HFFc6 (cell line): ENCODE results near the gene RETREG1. TPM values are rescaled to one million over a fixed set of nuclear protein-coding genes. Genes with fewer than 3 reads are reported as not detected.

Experiments
- DNase-seq: peaks from one replicate; pipeline ENCODE4 v3.0.0-alpha.2; 2018
- H3K27ac Mint-ChIP-seq: 2 replicates; pipeline ENCODE4 v1.8.0; 2020; ENCODE audit warnings: mild to moderate bottlenecking, mixed read lengths
- H3K27me3 Mint-ChIP-seq: 2 replicates; pipeline ENCODE4 v1.8.0; 2021; ENCODE audit warnings: mild to moderate bottlenecking, moderate library complexity, mixed read lengths; ENCODE audit not compliant: insufficient read depth
- H3K36me3 Mint-ChIP-seq: 2 replicates; pipeline ENCODE4 v1.8.0; 2021; ENCODE audit warnings: low read depth, mixed read lengths
- H3K4me1 Mint-ChIP-seq: 2 replicates; pipeline ENCODE4 v1.8.0; 2020; ENCODE audit warnings: low read depth, mixed read lengths
- H3K4me3 Mint-ChIP-seq: 2 replicates; pipeline ENCODE4 v1.8.0; 2020; ENCODE audit warnings: mild to moderate bottlenecking, moderate library complexity, mixed read lengths
- H3K9me3 Mint-ChIP-seq: 2 replicates; pipeline ENCODE4 v1.8.0; 2020; ENCODE audit warnings: mild to moderate bottlenecking, mixed read lengths
- total RNA-seq, 6 experiments: library from RNA; stranded (reverse); fragmentation: NEBNext Ultra II Directional; extraction: Animal tissue kit (Norgen Biotek cat#: 25700); gene quantifications; 2 replicates in 1 of 6; 3 replicates in 5 of 6; pipeline ENCODE4 v1.2.3, GENCODE V29; 2021
- TF ChIP-seq, protein P1 (sequence below): fragments of 200-600 bp; sonication (generic); IDR thresholded peaks from 2 replicates; pipeline ENCODE4 v1.5.0; 2021; ENCODE audit warnings: antibody characterized with exemption, mild to moderate bottlenecking

The RETREG1 gene
- total RNA-seq, 6 experiments from 2014 or later, result 0.09 to 0.14 TPM; not detected in 4

DNA sequence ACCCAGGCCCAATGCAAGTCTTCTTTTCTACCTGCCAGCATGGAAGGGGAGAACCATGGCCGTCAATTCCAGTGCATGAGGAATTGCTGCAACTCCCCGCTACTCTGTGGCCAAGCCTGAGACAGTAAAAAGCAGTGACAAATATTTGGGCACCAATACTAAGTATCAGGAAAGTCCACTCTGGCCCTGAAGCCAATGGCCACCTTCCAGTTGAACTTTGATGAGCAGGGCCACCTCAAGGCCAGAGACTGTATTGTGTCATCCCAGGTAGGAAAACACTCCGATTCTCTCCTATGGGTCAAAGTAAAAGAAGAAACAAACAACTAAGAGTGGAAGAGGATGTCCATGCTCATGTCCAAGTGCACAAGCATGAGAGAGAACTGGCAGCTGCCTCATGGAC lies 27.1 kb downstream of the RETREG1 start:
- H3K4me1 Mint-ChIP-seq, result peaks cover 17% of the 10 kb centered on the region
- no peak for DNase-seq
- TF ChIP-seq, protein P1, sequence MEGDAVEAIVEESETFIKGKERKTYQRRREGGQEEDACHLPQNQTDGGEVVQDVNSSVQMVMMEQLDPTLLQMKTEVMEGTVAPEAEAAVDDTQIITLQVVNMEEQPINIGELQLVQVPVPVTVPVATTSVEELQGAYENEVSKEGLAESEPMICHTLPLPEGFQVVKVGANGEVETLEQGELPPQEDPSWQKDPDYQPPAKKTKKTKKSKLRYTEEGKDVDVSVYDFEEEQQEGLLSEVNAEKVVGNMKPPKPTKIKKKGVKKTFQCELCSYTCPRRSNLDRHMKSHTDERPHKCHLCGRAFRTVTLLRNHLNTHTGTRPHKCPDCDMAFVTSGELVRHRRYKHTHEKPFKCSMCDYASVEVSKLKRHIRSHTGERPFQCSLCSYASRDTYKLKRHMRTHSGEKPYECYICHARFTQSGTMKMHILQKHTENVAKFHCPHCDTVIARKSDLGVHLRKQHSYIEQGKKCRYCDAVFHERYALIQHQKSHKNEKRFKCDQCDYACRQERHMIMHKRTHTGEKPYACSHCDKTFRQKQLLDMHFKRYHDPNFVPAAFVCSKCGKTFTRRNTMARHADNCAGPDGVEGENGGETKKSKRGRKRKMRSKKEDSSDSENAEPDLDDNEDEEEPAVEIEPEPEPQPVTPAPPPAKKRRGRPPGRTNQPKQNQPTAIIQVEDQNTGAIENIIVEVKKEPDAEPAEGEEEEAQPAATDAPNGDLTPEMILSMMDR, result no peak

DNA sequence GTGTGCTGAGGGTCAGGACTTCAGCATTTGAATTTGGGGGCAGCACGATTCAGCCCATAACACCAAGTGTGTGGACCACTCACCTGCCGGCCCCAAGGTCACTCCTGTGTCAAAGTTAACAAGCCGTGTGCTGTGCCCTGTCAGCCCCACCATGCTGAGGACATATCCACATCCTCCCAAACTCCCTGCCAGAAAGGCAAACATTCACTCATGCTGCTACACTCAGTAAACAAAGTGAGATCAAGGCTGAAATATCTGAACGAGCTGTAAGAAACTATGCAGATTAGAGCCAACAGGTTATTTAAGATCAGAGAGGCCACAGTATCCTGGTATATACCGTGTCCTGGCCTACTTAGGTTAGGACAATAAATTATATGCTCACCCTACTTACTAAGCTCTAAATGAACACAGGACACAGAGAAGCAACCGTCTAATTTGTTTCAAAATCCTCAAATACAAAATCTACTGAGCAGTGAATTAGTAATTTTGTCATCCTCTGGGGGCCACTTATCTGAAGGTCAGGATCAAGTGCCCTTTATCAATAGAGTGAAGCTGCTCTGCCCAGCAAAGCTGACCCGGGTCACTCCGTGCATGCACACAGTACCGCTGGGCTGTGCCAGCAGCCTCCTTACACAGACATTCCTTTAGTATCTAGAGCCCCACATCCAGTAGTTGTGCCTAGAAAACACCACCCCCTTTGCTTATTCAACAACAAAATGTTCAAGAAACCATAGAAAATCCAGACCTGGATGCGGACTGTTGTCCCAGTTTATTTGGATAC lies 28.2 kb downstream of the RETREG1 start:
- H3K36me3 Mint-ChIP-seq, result no peaks in the 10 kb centered on the region
- H3K4me3 Mint-ChIP-seq, result no peak overlapping the region
- TF ChIP-seq, protein P1, result no peak
- DNase-seq, result no peak
- peaks cover 14% of the 10 kb centered on the region for H3K4me1 Mint-ChIP-seq
- H3K9me3 Mint-ChIP-seq, result no peaks in the 10 kb centered on the region
- peaks cover 21% of the 10 kb centered on the region for H3K27me3 Mint-ChIP-seq
- H3K27ac Mint-ChIP-seq, result no peak overlapping the region

More for the DNA sequence above, 27.1 kb downstream of the RETREG1 start:
- Mint-ChIP-seq H3K36me3 (no peaks in the 10 kb centered on the region), H3K4me3 (no peak overlapping the region), H3K27me3 (peaks cover 21% of the 10 kb centered on the region), H3K27ac (no peak overlapping the region), H3K9me3 (no peaks in the 10 kb centered on the region)

DNA sequence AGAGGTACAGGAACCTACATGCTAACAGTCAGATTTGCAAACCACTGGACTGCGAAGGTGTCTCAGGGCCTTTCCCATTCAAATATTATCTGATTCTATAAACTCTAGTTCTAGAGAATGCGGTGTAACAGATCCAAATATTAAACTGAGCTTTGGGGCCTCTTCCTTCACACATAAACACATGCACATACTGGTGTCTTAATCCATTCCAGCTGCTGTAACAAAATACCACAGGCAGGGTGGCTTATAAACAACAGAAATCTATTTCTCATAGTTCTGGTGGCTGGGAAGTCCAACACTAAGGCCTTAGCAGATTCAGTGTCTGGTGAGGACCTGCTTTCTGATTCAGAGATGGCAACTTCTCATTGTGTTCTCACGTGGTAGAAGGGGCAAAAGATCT lies 30.2 kb downstream of the RETREG1 start:
- TF ChIP-seq, protein P1, result no peak
- H3K27me3 Mint-ChIP-seq, result peaks cover 21% of the 10 kb centered on the region
- no peak overlapping the region for H3K27ac Mint-ChIP-seq
- no peaks in the 10 kb centered on the region for H3K4me1 Mint-ChIP-seq
- H3K4me3 Mint-ChIP-seq, result no peak overlapping the region
- no peaks in the 10 kb centered on the region for H3K9me3 Mint-ChIP-seq
- H3K36me3 Mint-ChIP-seq, result no peaks in the 10 kb centered on the region
- no peak for DNase-seq

DNA sequence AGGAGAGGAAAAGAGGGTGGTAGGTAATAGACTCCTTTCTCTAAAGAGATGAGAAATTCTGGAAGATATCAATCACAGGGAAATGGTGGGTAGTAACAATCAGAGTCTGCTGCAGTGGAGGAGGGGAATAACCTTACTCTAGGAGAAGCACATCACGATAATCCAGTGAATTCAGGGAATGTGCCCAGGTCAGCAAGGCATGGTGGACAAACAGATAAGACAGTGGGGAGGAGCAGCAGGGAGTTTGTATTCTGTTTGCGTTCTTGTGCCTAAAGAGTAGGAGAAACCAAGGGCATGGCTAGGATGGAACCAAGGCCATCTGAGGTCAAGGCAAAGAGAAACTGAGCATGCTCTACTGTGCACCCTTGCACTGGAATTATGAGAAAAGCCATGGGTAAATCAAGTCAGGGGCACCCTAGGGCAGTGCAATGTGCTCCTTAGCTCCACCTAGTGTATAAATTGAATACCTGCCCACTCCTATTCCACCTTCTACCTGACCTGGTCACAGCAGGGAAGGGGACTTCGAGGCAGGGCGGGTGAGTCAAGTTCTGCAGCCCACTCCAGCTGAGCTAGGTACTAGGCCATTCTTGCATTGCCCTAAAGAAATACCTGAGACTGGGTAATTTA lies 31.6 kb downstream of the RETREG1 start:
- TF ChIP-seq, protein P1, result peak; percentile 72
- Mint-ChIP-seq H3K27me3 (peaks cover 26% of the 10 kb centered on the region), H3K9me3 (no peaks in the 10 kb centered on the region), H3K4me3 (no peak overlapping the region), H3K36me3 (no peaks in the 10 kb centered on the region), H3K4me1 (no peaks in the 10 kb centered on the region), H3K27ac (no peak overlapping the region)
- DNase-seq, result no peak

DNA sequence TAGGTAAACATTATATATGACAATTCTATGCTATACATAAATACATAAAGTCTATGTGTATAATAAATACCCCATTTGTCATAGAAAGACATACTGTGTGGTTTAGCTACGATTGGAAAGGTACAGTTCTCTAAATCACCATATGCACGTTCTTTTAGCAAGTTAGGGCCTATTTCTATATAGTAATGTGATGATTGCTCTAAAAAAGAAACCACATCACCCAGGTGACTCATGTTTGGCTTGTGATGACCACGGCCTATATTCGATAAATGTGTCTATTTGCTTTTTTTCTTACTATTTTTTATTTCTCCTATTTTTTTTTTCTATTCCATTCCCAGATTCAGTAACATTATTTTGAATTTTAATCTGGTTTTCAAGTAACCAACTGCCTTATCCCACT lies 34.7 kb downstream of the RETREG1 start:
- H3K4me1 Mint-ChIP-seq, result no peaks in the 10 kb centered on the region
- DNase-seq, result no peak
- no peak overlapping the region for H3K4me3 Mint-ChIP-seq
- H3K36me3 Mint-ChIP-seq, result no peaks in the 10 kb centered on the region
- TF ChIP-seq, protein P1, result no peak
- H3K27me3 Mint-ChIP-seq, result peaks cover 11% of the 10 kb centered on the region; the same call in 1 of the 2 replicates
- no peak overlapping the region for H3K27ac Mint-ChIP-seq
- no peaks in the 10 kb centered on the region for H3K9me3 Mint-ChIP-seq
